ENCODE measurements around the gene FGR. TPM values are rescaled to one million over a fixed set of nuclear protein-coding genes. Genes with fewer than 3 reads are reported as not detected.

FGR gene
- total and polyA plus RNA-seq, 5 experiments from 2014 or later = 1.8 to 69.5 (median 2.3) TPM

DNA sequence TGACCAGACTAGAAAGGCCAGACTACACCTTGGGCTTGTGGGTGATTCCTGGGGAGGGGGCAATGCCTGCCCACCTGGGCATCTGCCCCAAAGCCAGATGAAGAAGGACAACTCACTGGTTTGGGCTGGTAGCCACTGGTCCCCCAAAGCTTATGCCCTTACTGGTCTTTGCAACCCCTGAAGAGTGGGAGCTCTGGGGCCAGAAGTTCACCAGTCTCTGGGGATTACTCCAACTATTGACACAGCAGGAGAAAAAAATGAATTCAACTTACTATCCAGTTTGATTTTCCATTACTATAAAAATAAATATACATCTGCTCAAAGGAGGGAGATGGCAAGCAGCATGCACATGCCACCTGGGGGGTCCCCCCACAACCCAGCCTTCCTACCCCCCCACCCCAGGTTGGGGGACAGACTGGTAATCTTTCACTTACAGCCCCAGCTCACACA is 33.6 kb downstream of the FGR start:
- POLR2A ChIA-PET = interaction anchor here (0.6 to 2.6 kb wide), 9 partner anchors 20 to 109 kb away, joined by 3 to 13 read pairs (median 4); no protein-coding TSS in a partner anchor
- no peaks in the 10 kb centered on the region for H3K9me3 Mint-ChIP-seq
- H3K4me1 Mint-ChIP-seq = peaks cover 20 to 56% (median 36%) of the 10 kb centered on the region in 4 donors
- no peaks in the 10 kb centered on the region for H3K36me3 Mint-ChIP-seq
- no peak for DNase-seq
- peak overlapping the region; percentile 3 to 89 (median 72) for H3K4me3 Mint-ChIP-seq
- H3K27ac Mint-ChIP-seq = peak overlapping the region in 6 of 10 donors; percentile 26 to 90 (median 70)
- no peak for ATAC-seq
- no peaks in the 10 kb centered on the region for H3K27me3 Mint-ChIP-seq

DNA sequence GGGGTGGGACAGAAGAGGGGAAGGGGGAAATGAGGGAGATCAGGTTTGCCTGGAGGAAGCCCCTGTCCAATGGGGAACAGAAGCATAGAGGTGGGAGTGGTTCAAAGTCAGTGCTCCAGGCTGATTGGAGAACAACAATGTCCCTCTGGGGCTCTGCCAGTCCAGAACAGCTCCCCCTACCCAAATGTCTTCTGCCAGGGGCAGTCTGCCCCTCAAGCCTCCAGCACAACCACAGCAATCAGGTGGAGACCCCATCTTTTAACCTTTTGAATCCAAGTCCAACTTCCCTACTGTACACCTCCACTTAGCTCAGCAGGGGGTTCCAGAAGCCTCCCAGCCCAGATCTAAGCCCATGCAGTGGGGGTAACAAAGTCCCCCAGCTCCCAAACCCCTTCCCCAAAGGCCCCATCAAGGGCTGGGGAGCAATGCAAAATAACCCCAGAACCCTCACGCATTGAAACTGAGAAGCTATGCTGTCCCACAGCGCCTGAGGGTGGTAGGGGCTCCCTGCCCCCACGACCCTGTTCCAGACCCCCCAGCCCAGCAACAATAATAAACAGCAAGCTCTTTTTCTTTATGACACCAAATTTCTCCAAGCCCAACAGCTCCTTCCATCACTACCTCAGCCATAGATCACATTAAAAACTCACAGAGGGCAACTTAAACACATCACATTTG is 34.3 kb downstream of the FGR start:
- Mint-ChIP-seq H3K36me3 (no peaks in the 10 kb centered on the region), H3K4me3 (peak overlapping the region in 9 of 10 donors; percentile 0 to 85 (median 61)), H3K9me3 (no peaks in the 10 kb centered on the region), H3K27me3 (no peaks in the 10 kb centered on the region), H3K4me1 (peaks cover 13 to 49% (median 31%) of the 10 kb centered on the region in 4 donors), H3K27ac (peak overlapping the region in 8 of 10 donors; percentile 4 to 80 (median 46))
- POLR2A ChIA-PET = interaction anchor here (0.6 to 2.6 kb wide), 8 partner anchors 16 to 101 kb away, joined by 3 to 13 read pairs (median 4); no protein-coding TSS in a partner anchor
- DNase-seq = no peak
- ATAC-seq = no peak

DNA sequence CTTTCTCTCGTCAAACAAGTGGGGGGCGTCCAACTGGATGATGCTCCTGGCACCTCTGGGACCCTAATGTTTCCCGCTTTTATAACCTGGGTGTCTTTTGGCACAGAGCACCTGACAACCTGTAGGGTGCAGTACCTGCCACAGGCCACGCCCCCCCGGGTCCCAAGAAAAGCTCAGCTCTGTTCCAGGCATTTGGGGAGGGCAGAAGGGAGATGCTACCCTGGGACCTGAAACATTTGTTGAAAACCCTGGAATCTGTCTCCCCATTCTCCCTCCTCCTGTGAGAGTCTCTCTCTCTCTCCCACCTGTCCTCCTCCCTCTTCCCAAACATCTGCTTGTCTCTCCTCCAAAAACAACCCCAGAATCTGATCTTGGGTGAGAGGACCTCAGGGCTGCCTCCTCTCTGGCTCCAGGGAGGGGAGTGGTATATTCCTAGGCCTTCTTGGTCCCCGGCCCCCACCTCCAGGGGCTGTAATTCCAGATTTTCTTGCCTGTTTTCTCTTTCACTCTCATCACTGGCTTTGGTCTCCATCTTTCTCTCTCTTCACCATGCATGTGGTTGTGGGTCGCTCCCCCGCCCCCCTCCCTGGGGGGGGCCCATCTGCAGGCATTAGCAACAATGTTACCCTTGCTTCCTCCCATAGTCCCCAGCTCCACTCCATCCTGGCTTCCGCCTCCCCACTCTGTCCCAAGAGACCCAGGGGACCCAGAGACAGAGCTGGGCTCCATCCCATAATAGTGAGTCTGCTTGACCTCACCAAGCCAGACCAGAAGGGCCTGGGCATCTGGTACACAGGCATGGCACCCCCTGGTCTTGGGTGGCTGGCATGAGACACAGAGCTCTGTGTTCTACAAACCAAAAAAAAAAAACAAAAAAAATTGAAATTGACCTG is 35.1 kb downstream of the FGR start:
- Mint-ChIP-seq H3K4me1 (peaks cover 7 to 42% (median 28%) of the 10 kb centered on the region in 4 donors), H3K27ac (peak overlapping the region in 8 of 10 donors; percentile 31 to 83 (median 68)), H3K4me3 (peak overlapping the region in 8 of 10 donors; percentile 5 to 81 (median 48)), H3K9me3 (no peaks in the 10 kb centered on the region), H3K36me3 (no peaks in the 10 kb centered on the region), H3K27me3 (no peaks in the 10 kb centered on the region)
- POLR2A ChIA-PET = interaction anchor here (0.8 to 2.6 kb wide), 7 partner anchors 17 to 78 kb away, joined by 3 to 13 read pairs (median 4); no protein-coding TSS in a partner anchor
- ATAC-seq (no peak), DNase-seq (no peak)

DNA sequence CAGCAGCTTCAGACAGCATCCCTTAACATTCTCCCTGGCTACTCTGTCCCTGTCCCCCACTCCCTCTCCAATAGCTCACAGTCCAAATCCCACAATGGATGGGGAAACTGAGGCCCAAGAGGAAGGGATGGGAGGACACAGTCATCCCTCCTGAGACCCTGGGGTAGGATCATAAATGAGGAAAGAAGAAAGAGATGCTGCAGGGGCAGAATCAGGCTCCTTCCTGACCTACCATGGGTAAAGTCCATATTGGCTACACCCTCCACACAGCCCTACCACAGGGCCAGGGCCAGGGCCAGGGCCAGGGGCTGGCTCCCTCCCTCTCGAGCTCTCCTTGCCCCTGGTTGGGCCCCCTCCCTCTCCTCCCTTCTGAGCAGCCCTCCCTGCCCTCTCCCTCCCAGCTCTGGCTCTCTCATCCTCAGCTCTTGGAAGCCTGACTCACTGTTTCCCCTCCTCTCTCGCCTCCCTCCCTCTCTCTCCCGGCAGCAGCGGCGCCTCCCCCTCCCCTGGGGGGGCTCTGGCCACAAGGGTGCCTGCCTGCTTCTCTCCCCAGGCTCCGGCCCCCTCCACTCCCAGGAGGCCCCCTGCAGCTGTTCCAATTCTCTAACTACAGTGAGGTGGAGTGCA is 36.0 kb downstream of the FGR start:
- peak overlapping the region in 4 of 10 donors; percentile 23 to 80 (median 60) for H3K27ac Mint-ChIP-seq
- ATAC-seq (no peak), DNase-seq (peak in 1 of 10 donors; percentile 13)
- H3K27me3 Mint-ChIP-seq = no peaks in the 10 kb centered on the region
- H3K36me3 Mint-ChIP-seq = no peaks in the 10 kb centered on the region
- H3K4me3 Mint-ChIP-seq = peak overlapping the region in 7 of 10 donors; percentile 5 to 70 (median 41)
- H3K4me1 Mint-ChIP-seq = peaks cover 5 to 41% (median 28%) of the 10 kb centered on the region in 4 donors
- no peaks in the 10 kb centered on the region for H3K9me3 Mint-ChIP-seq
- POLR2A ChIA-PET = interaction anchor here (0.8 to 1.3 kb wide), 2 partner anchors 30 to 74 kb away, joined by 3 to 4 read pairs; no protein-coding TSS in a partner anchor

DNA sequence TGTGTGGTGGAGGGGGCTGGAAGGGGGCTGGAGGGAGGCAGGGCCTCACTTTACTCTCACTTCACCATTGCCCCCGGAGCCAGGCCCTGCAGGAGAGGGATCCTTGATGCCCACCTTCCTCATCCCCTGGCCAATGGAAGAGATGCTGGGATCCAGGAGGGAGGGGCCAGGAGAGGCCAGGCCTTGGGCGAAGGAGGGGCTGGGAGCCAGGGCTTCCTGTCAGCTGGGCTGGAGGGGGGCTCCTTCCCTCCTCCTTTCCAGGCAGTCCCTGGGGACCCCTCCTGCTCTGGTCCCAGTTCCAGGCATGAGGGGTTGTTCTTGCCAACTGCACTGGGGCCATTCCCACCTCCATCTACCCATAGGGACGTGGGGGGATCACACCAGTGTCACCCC is 36.7 kb downstream of the FGR start:
- Mint-ChIP-seq H3K4me1 (peaks cover 0 to 41% (median 27%) of the 10 kb centered on the region in 4 donors), H3K4me3 (peak overlapping the region in 4 of 10 donors; percentile 14 to 65 (median 35)), H3K27me3 (no peaks in the 10 kb centered on the region), H3K36me3 (no peaks in the 10 kb centered on the region), H3K27ac (no peak overlapping the region), H3K9me3 (no peaks in the 10 kb centered on the region)
- no peak for DNase-seq
- ATAC-seq = no peak
- POLR2A ChIA-PET = interaction anchor here (1.3 kb wide), 1 partner anchor 73 kb away, joined by 3 read pairs; no protein-coding TSS in a partner anchor

DNA sequence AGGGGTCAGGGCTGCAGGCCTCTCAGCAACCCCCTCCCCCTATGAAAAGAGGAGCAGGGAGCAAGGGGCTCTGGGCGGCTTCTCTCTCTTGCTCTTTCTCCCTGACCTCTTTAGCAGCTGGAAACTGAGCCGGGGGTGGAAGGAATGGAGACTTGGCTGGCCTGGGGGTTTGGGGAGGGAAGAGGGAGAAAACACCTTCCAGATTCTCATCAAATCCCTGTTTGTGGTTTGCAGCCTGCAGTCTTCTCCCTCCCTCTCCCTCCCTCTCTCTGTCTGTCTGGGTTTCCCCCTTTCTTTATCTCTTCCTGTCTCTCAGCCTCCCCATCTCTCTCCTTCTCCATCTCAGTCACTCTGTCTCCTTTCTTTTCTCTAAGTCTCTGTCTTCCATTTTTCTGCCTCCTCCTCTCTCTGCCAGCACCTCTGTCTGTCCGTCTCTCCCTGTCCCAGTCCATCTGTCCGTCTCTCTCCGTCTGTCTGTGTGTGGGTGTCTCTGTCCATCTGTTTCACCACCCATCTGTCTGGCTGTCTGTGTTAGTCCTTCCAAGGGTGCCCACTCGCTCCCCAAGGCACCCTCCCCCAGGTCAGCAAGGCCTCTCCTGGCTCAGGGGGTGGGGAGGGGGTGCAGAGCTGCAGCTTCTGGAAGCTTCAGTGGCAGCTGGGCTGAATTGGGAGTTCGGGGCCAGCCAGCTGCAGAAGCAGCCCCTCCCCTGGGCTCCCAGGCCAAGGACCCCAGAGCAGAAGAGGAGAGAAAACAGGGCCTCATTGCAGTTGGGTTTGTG is 37.3 kb downstream of the FGR start:
- no peaks in the 10 kb centered on the region for H3K9me3 Mint-ChIP-seq
- peaks cover 0 to 41% (median 27%) of the 10 kb centered on the region in 4 donors for H3K4me1 Mint-ChIP-seq
- H3K4me3 Mint-ChIP-seq = peak overlapping the region in 6 of 10 donors; percentile 16 to 77 (median 48)
- DNase-seq = no peak
- H3K27me3 Mint-ChIP-seq = no peaks in the 10 kb centered on the region
- POLR2A ChIA-PET = no interaction called here
- ATAC-seq = no peak
- H3K27ac Mint-ChIP-seq = peak overlapping the region in 6 of 10 donors; percentile 4 to 70 (median 44)
- H3K36me3 Mint-ChIP-seq = no peaks in the 10 kb centered on the region

DNA sequence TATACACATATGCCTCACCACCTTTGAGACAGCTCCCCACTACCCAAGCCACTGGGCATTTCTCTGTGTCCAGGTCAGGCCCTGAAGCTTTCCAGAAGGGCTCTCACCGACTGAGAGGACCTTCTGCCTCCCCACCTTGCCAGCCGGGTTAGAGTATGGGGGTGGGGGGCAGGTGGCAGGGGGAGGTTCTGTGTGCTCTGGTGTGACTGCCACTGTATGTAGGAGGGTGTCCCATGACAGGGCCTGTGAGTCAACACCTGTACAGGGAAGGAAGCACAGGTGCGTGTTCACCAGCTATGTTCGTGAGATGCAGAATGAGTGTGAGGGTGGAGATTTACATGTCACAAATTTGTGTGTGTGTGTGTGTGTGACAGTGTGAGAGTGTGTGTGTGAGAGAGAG is 38.0 kb downstream of the FGR start:
- no peak for ATAC-seq
- POLR2A ChIA-PET = no interaction called here
- Mint-ChIP-seq H3K27me3 (no peaks in the 10 kb centered on the region), H3K4me3 (no peak overlapping the region), H3K9me3 (no peaks in the 10 kb centered on the region), H3K4me1 (peaks cover 0 to 36% (median 23%) of the 10 kb centered on the region in 4 donors), H3K27ac (no peak overlapping the region), H3K36me3 (no peaks in the 10 kb centered on the region)
- DNase-seq = no peak

DNA sequence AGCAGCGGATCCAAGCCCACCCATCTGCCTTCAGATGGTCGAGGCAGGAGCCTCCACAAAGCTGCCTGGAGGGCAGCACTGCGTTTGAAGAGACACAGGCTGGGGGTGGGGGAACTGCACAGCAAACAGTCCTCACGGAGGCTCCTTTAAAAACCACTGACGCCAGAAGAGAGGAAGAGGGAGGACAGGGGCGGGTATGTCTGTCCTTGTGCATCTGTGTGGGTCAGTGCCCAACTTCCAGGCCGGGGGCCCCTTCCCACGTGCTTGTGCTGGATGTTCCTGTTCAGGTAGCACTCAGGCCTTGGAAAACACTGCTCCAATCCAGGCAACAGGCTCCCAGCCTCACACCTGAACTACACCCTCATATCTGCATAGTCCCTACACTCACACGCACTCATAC is 38.7 kb downstream of the FGR start:
- peaks cover 0 to 34% (median 23%) of the 10 kb centered on the region in 4 donors for H3K4me1 Mint-ChIP-seq
- POLR2A ChIA-PET = interaction anchor here (1.1 kb wide), 2 partner anchors 21 to 71 kb away, joined by 3 read pairs; no protein-coding TSS in a partner anchor
- no peak overlapping the region for H3K4me3 Mint-ChIP-seq
- DNase-seq (no peak), ATAC-seq (no peak)
- no peak overlapping the region for H3K27ac Mint-ChIP-seq
- no peaks in the 10 kb centered on the region for H3K27me3 Mint-ChIP-seq
- no peaks in the 10 kb centered on the region for H3K36me3 Mint-ChIP-seq
- H3K9me3 Mint-ChIP-seq = no peaks in the 10 kb centered on the region

DNA sequence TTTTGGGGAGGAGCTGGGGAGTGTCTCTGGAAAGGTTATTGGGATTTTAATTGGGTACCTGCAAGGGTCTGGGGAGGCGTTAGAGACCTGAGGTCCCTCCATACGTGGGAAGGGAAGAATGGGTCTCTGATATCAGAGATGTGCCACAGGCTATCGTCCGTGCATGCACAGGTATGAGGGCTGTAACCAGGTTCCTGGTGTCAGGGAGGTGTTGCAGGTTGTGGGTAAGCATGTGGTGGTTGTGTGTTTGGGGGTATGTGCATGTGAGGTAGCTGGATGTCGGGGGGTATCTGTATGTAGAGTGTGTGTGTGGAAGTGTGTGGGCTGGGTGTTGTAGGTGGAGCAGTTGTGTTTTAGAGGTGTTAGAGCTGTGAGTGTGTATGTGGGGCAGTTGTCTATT is 39.4 kb downstream of the FGR start:
- no peaks in the 10 kb centered on the region for H3K27me3 Mint-ChIP-seq
- H3K9me3 Mint-ChIP-seq = no peaks in the 10 kb centered on the region
- POLR2A ChIA-PET = interaction anchor here (1.1 kb wide), 2 partner anchors 21 to 70 kb away, joined by 3 read pairs; no protein-coding TSS in a partner anchor
- H3K4me3 Mint-ChIP-seq = no peak overlapping the region
- no peak overlapping the region for H3K27ac Mint-ChIP-seq
- DNase-seq (no peak), ATAC-seq (no peak)
- no peaks in the 10 kb centered on the region for H3K36me3 Mint-ChIP-seq
- peaks cover 0 to 28% (median 17%) of the 10 kb centered on the region in 4 donors for H3K4me1 Mint-ChIP-seq

DNA sequence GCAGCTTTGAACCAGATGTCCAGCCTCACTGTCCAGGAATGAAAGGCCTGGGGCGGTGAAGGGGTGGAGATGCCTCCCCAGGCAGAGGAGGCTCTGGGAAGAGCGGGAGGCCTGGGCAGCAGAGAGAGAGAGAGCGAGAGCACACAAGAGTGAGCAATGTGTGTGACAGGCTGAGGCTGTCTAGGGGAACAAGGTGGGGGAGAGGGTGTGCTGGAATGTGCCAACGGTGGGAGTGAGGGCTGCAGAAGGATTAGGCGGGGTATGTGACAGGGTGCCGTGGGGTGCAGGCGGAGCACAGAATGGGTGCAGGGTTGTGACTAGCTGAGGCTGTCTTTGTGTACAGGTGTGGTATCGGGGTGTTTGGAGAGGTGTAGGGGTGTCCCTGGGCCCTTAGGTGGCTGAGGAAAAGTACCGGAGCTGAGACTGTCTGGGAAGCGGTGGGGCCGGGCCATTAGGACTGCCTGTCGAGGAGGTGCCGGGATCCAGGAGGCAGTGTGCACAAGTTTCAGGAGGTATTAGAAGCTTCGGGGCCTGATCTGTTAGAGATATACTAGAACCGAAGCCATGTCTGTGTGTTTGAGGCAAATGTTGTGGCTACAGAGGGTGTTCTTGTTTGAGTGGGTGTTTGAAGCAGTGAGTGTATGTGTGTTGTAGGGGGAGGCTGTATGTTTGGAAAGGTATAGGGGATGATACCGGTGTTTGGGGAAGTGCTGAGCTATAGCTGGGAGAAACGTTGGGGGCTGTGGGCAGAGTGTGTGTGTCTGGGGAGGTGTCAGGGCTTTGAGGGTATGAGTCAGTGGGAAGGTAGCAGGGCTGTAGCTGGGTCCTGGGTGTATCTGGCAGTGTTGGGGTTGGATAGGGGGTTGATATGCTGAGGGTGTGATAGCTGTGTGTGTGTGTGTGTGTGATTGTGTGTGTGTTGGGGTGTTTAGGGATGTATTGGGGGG is 40.1 kb downstream of the FGR start:
- no peak overlapping the region for H3K4me3 Mint-ChIP-seq
- peaks cover 0 to 20% (median 11%) of the 10 kb centered on the region in 4 donors for H3K4me1 Mint-ChIP-seq
- POLR2A ChIA-PET = interaction anchor here (1.1 kb wide), 2 partner anchors 22 to 69 kb away, joined by 3 read pairs; no protein-coding TSS in a partner anchor
- H3K9me3 Mint-ChIP-seq = no peaks in the 10 kb centered on the region
- no peaks in the 10 kb centered on the region for H3K27me3 Mint-ChIP-seq
- DNase-seq (no peak), ATAC-seq (peak in 1 of 2 donors; percentile 39)
- H3K36me3 Mint-ChIP-seq = no peaks in the 10 kb centered on the region
- H3K27ac Mint-ChIP-seq = no peak overlapping the region

Measured in naive thymus-derived CD8-positive, alpha-beta T cell (primary cell).